GM21529 (cell line): ENCODE measurements around the gene ZNF583.

ENCODE experiments used
- ATAC-seq: cut with Tn5 transposase; IDR thresholded peaks from one replicate; pipeline ENCODE4 v1.9.1; 2021; ENCODE audit not compliant: unreplicated experiment

The ZNF583 gene

GRCh38 chr19:56403764-56404704 is at the start of gene ZNF583:
Gene ZNF583 (plus strand): TSS chr19:56404332. CDS start chr19:56407115, 2,783 bp downstream.
- peak; percentile 86 for ATAC-seq

GRCh38 chr19:56355517-56355916 is 48.6 kb upstream of the ZNF583 start:
- ATAC-seq = no peak

DNA sequence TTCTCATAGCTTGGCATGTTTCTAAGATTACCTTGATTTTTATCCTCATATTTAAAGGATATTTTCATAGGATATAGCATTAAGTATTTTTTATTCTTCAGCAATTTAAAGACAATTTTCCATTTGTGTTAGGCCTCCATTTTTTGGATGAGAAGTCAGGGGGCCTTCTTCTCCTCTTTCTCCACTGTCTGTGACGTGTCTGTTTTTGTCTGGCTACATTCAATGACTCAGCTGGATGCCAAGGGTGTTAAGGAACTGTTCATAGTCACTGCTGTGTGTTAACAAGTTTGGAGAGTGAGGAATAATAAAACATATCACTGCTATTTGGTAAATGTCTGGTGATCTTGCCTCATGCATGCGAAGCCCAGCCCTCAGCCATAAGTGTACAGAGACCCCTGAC is 47.2 kb upstream of the ZNF583 start:
- ATAC-seq = no peak

DNA sequence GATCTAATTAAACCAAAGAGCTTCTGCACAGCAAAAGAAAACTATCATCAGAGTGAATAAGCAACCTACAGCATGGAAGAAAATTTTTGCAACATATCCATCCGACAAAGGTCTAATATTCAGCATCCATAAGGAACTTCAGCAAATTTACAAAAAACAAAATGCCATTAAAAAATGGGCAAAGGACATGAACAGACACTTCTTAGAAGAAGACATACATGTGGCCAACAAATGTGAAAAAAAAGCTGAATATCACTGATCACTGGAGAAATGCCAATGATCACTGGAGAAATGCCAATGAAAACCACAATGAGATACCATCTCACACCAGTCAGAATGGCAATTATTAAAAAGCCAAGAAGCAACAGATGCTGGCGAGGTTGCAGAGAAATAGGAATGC is 43.3 kb upstream of the ZNF583 start:
- ATAC-seq = no peak

GRCh38 chr19:56367829-56368711 is 36.1 kb upstream of the ZNF583 start:
- ATAC-seq = peak; percentile 52

DNA sequence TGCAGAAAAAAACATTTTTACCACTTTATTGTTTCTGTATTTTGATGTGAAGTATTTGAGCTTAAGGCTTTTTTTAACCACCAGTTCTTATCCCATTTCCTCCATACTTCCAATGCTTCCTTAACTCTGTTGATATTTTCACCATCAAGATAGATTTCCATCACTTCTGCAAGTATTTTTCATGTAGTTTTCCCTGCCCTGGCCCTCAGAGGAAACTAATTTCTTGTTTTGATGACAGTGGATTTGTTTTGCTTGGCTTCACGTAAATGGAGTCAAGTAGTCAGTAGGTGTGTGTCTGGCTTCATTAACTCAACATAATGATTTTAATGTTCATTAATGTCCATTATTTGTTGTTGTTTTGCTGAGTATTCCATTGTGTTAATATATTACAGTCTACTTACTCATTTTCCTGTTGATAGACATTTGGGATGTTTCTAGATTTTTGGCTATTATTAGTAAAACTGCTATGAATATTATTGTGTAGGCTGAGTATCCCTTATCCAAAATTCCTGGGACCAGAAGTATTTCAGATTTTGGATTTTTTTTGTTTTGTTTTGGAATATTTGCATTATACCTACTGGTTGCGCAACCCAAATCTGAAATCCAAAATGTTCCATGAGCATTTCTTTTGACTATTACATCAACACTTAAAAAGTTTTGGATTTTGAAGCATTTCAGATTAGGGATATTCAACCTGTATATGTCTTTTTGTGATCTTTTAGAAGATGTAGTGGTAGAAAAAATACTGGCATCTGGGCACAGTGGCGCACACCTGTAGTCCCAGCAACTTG is 34.1 kb upstream of the ZNF583 start:
- ATAC-seq = no peak

DNA sequence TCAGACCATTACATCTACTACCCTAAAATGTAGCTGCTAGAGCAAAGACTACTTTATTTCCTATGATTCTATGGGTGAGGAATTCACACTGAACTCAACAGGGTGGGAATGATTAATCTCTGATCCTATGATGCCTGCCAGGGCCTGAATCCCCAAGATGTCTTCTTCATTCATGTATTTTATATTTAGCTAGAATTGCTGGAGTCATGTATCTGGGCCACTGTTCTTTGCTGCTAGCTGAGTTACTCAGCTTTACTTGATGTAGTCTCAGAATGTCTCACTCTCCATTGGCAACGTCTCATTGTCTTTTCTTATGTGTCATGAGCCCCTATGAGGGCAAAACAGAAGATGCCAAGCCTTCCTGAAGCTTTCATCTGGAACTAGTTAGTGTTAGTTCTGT is 31.9 kb upstream of the ZNF583 start:
- ATAC-seq = no peak

DNA sequence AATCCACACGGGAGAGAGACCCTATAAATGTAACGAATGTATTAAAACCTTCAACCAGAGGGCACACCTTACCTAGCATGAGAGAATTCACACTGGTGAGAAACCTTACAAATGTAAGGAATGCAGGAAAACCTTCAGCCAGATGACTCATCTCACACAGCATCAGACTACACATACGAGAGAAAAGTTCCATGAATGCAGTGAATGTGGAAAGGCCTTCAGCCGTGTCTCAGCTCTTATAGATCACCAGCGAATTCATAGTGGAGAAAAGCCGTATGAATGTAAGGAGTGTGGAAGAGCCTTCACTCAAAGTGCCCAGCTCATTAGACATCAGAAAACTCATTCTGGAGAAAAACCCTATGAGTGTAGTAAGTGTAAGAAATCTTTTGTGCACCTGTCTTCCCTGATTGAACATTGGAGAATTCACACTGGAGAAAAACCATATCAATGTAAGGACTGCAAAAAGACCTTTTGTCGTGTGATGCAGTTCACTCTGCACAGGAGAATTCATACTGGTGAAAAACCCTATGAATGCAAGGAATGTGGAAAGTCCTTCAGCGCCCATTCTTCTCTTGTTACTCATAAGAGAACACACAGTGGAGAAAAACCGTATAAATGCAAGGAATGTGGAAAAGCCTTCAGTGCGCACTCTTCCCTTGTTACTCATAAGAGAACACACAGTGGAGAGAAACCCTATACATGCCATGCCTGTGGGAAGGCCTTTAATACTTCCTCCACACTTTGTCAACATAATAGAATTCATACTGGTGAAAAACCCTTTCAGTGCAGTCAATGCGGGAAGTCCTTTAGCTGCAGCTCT is 26.8 kb upstream of the ZNF583 start:
- no peak for ATAC-seq

GRCh38 chr19:56383826-56384605 is 20.1 kb upstream of the ZNF583 start:
- no peak for ATAC-seq

GRCh38 chr19:56393119-56394012 is 10.8 kb upstream of the ZNF583 start, which contains the start of gene ZNF582:
Gene ZNF582 (minus strand): TSS chr19:56393534. CDS start chr19:56391752, 1,782 bp downstream.
- peak; percentile 92 for ATAC-seq

GRCh38 chr19:56398809-56399208 is 5.3 kb upstream of the ZNF583 start:
- no peak for ATAC-seq

DNA sequence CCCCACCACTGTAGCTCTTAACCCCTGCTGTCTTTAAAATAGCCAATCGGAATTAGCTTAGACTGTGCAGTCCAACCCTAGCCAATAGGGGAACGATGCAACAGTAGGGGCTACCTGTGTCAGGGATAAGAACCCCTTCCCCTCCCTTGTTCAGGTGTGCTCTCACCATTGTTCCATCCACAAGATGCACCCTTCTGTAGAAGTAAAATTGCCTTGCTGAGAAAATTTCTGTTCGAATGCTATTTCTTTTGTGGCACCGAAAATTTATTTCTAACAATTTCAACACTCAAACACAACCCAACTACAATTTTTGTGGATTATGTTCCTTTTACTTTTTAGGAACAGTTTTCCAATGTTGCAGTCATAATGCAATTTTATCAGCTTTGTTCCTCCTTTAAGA is 3.6 kb upstream of the ZNF583 start:
- ATAC-seq = no peak

DNA sequence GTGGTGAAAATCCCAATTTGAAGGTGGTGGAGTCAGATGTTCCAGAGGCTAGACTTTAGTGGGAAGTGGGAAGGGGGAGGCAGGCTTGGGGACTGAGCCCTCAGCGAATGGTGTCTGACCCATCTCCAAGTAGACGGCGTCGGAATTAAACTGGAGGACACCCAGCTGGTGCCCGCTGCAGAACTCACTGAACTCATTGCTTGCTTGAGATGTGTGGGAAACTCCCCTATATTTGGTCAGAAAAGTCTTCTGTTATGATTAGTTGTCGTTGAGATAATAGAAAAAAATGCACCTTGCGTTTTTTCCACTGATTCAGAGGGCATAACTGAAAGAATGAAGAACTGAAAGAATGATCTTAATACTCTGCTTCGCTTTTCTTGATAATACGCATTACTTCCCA is 871 bp upstream of the ZNF583 start:
- ATAC-seq = no peak

DNA sequence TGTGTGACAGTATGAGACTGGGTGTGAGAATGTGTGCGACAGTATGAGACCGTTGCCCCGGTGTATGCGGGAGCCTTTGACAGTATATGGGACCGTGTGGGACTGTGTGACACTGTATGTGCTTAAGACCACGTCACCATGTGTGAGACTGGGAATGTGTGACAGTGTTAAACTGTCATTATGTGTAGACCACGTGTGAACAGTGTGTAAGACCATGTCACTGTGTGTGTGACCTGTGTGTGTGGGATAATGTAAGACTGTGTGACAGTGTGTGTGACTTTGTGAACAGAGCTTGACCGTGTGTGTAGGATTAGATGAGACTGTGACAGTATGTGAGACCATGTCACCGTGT is 549 bp downstream of the ZNF583 start:
- peak; percentile 6 for ATAC-seq

DNA sequence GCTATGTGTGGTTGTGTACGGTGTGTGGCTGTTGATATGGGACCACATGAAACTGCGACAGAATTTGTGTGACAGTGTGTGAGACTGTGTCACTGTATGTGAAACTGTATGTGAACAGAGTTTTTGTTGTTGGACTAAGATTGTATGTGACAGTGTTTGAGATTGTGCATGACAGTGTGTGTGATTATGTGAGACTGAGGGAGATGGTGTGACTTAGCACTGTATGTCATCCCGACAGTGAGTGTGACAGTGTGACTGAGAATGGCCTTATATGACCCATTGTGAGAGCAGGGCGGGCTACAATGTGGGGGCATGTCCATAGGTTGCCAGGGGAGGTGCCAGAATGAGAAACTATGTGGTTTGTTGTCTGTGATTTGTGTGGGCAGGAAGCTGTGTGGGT is 930 bp downstream of the ZNF583 start:
- ATAC-seq = no peak

- ATAC-seq = no peak
Measured at GRCh38 chr19:56423276-56423984, 19.3 kb downstream of the ZNF583 start.

DNA sequence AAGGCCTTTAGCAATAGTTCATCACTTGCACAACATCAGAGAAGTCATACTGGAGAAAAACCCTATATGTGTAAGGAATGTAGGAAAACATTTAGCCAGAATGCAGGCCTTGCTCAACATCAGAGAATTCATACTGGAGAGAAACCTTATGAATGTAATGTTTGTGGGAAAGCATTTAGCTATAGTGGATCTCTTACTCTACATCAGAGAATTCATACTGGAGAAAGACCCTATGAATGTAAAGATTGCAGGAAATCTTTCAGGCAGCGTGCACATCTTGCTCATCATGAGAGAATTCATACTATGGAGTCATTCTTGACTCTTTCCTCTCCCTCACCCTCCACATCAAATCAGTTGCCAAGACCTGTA is 19.8 kb downstream of the ZNF583 start:
- ATAC-seq = no peak
